K562 (cell line): ENCODE data around the gene CACNG5. TPM values are rescaled to one million over a fixed set of nuclear protein-coding genes. Genes with fewer than 3 reads are reported as not detected.

Experiments used
- ATAC-seq: fragments of 200-7000 bp; cut with Tn5 transposase; 3 replicates; pipeline ENCODE4 v1.9.1; 2020; ENCODE audit warnings: moderate library complexity
- BruUV-seq: library from RNA; stranded (reverse); fragments of 400-500 nt; replicated peaks from 2 replicates; lab custom pipeline; 2021; lab: Mats Ljungman, UMichigan
- CTCF ChIA-PET: fragments of 300-600 bp; formaldehyde crosslinking; extraction: SDS; loops from one replicate; lab custom pipeline; 2021; ENCODE audit warnings: low intra/inter-chr PET ratio; lab: Yijun Ruan, JAX
- POLR2A ChIA-PET: fragments of 300-600, 350-650 bp; sonication (Branson Sonifier 250); formaldehyde crosslinking; extraction: SDS; loops from one replicate; lab custom pipeline; 2021; ENCODE audit warnings: antibody characterized with exemption, inconsistent platforms; lab: Yijun Ruan, JAX
- DNase-seq, 4 experiments: peaks; one replicate each; pipeline versions ENCODE4 v3.0.0 to v3.0.0-alpha.2; 2011 to 2018; ENCODE audit warnings: low spot score in 3 of 4, mixed read lengths in 3 of 4; ENCODE audit errors: extremely low read depth in 1 of 4
- FAIRE-seq: peaks from 2 replicates; lab custom pipeline; 2011; peaks lifted over from hg19 to GRCh38; lab: Jason Lieb, UNC
- H2AFZ ChIP-seq: 2 replicates; pipeline ENCODE4 v1.6.0; 2011; ENCODE audit warnings: low read depth, low read length, control low read depth, inconsistent platforms
- H3K27ac ChIP-seq: fragments of 200-600 bp; 3 replicates; pipeline ENCODE4 v1.8.0; 2011; ENCODE audit warnings: low read depth, mild to moderate bottlenecking, control low read depth, inconsistent platforms, low read length, moderate library complexity, mixed read lengths; ENCODE audit errors: extremely low read depth
- H3K27me3 ChIP-seq, 2 experiments: fragments of 300-600 bp in 1 of 2; 2 replicates in 1 of 2; 3 replicates in 1 of 2; pipeline versions ENCODE4 v1.6.0 to v1.8.0; 2011; ENCODE audit warnings: inconsistent platforms in 2 of 2, low read length in 2 of 2, mild to moderate bottlenecking in 1 of 2, mixed read lengths in 1 of 2, moderate library complexity in 1 of 2; ENCODE audit not compliant: control insufficient read depth in 2 of 2, insufficient read depth in 2 of 2
- H3K36me3 ChIP-seq: fragments of 300-600 bp; 3 replicates; pipeline ENCODE4 v1.8.0; 2011; ENCODE audit warnings: mild to moderate bottlenecking, low read length, inconsistent platforms; ENCODE audit not compliant: control insufficient read depth, insufficient read depth
- H3K4me1 ChIP-seq, 2 experiments: fragments of 200-600 bp in 1 of 2; replicated peaks in 1 of 2; 2 replicates in 1 of 2; 3 replicates in 1 of 2; pipeline versions ENCODE4 v1.5.1 to v1.8.0; 2011; ENCODE audit warnings: inconsistent platforms in 2 of 2, low read length in 2 of 2, mild to moderate bottlenecking in 1 of 2, mixed read lengths in 1 of 2, moderate library complexity in 1 of 2; ENCODE audit not compliant: control insufficient read depth in 2 of 2, insufficient read depth in 2 of 2
- H3K4me2 ChIP-seq: 2 replicates; pipeline ENCODE4 v1.6.1; 2011; ENCODE audit warnings: low read length, control low read depth, inconsistent platforms, mixed read lengths; ENCODE audit not compliant: insufficient read depth
- H3K4me3 ChIP-seq: fragments of 200-600 bp; sonication (generic), shearing (Covaris generic); 2 replicates; pipeline ENCODE4 v1.5.1; 2016; ENCODE audit warnings: control low read depth, inconsistent platforms
- H3K79me2 ChIP-seq: fragments of 200-600 bp; 3 replicates; pipeline ENCODE4 v1.8.0; 2011; ENCODE audit warnings: low read length, inconsistent platforms; ENCODE audit not compliant: control insufficient read depth, insufficient read depth
- H3K9ac ChIP-seq, 2 experiments: 2 replicates each; pipeline versions ENCODE4 v1.6.0 to v1.6.1; 2011; ENCODE audit warnings: low read depth in 2 of 2, low read length in 2 of 2, control low read depth in 1 of 2, inconsistent platforms in 1 of 2, mild to moderate bottlenecking in 1 of 2, mixed read lengths in 1 of 2; ENCODE audit not compliant: insufficient read depth in 1 of 2
- H3K9me1 ChIP-seq: one replicate; pipeline ENCODE4 v1.6.0; 2011; ENCODE audit warnings: inconsistent platforms, mild to moderate bottlenecking, low read length, moderate library complexity; ENCODE audit not compliant: control insufficient read depth, insufficient read depth
- H3K9me3 ChIP-seq: replicated peaks from 2 replicates; pipeline ENCODE4 v1.5.1; 2011; ENCODE audit warnings: low read depth, low read length, inconsistent platforms; ENCODE audit not compliant: control insufficient read depth, insufficient read depth
- H4K20me1 ChIP-seq: replicated peaks from 2 replicates; pipeline ENCODE4 v1.6.1; 2011; ENCODE audit warnings: low read length, inconsistent platforms, mixed read lengths; ENCODE audit not compliant: control insufficient read depth, insufficient read depth
- ARID4B ChIP-seq: sonication (generic); formaldehyde crosslinking; IDR thresholded peaks from 2 replicates; pipeline ENCODE4 v1.8.0; 2022; ENCODE audit warnings: mild to moderate bottlenecking, missing genetic modification reagents
- SMAD4 ChIP-seq: fragments of 250-450 bp; sonication (Bioruptor Pico); conservative IDR thresholded peaks from 2 replicates; pipeline ENCODE4 v1.8.0; 2021; ENCODE audit warnings: inconsistent platforms, mild to moderate bottlenecking, moderate library complexity
- WGBS: fragments of 100-300 bp; shearing (Covaris generic); methylation state at CpG from one replicate; pipeline ENCODE4 v1.1.6; 2016; ENCODE audit warnings: low coverage, mixed read lengths; ENCODE audit not compliant: insufficient coverage; ENCODE audit errors: missing lambda C conversion rate; 5-methylcytosine and 5-hydroxymethylcytosine counted together
- in situ Hi-C: fragments of 300-500 bp; cut with MboI; formaldehyde crosslinking; loops from 4 replicates; pipeline ENCODE4 v1.15.0; 2018; ENCODE audit warnings: inconsistent platforms, mixed read lengths
- intact Hi-C: fragments of 100-400 bp; cut with micrococcal nuclease; formaldehyde crosslinking; loops from 2 replicates; pipeline ENCODE4 v1.14.2; 2022
- polyA plus RNA-seq, 8 experiments: library from polyadenylated mRNA; depleted of rRNA in 4 of 8; stranded (reverse) in 5 of 8; unstranded in 3 of 8; fragments of >200 nt; fragmentation: Nextera tagmentation in 2 of 8; fragmentation: Illumina TruSeq in 1 of 8; extraction: Ambion mirVana in 2 of 8; extraction: Trizol in 1 of 8; gene quantifications; 2 replicates each; pipeline versions ENCODE4 v1.2.1 to v1.2.3, GENCODE V29; 2011 to 2014; ENCODE audit warnings: inconsistent platforms in 1 of 8, missing spikeins in 1 of 8
- total RNA-seq, 7 experiments: library from RNA; depleted of rRNA in 6 of 7; stranded (reverse); fragments of >200 nt in 6 of 7; fragmentation: Illumina TruSeq in 2 of 7; extraction: Trizol in 2 of 7; gene quantifications; 2 replicates each; pipeline versions ENCODE4 v1.2.1 to v1.2.3, GENCODE V29; 2011 to 2021; ENCODE audit warnings: low replicate concordance in 1 of 7

CACNG5 gene
- total and polyA plus RNA-seq, 9 of the 15 experiments (the other 6 are each of a cell fraction or from before 2014, with no cell fraction given): not detected

GRCh38 chr17:66791347-66791746 lies 43.6 kb upstream of the CACNG5 start:
- Histone ChIP-seq H4K20me1 (no peaks in the 10 kb centered on the region), H3K9ac (no peak overlapping the region), H3K79me2 (no peaks in the 10 kb centered on the region), H3K4me2 (no peak overlapping the region), H3K9me3 (no peaks in the 10 kb centered on the region), H3K4me1 (no peaks in the 10 kb centered on the region), H3K4me3 (no peak overlapping the region), H3K9me1 (no peaks in the 10 kb centered on the region), H3K27me3 (no peaks in the 10 kb centered on the region), H3K36me3 (peaks cover 52% of the 10 kb centered on the region; the same call in 2 of the 3 replicates), H2AFZ (no peak overlapping the region), H3K27ac (no peak overlapping the region)
- ATAC-seq (no peak), DNase-seq (no peak), FAIRE-seq (no peak)
- POLR2A ChIA-PET: no interaction called here
- intact Hi-C loops: no loop called here
- TF ChIP-seq ARID4B (CRISPR knock-in tag): no peak
- TF ChIP-seq SMAD4 (CRISPR knock-in tag): no peak
- in situ Hi-C loops: no loop called here
- whole genome bisulfite sequencing: 74% methylated on average over 13 of the region's 15 CpGs
- no TSS peak for BruUV-seq
- CTCF ChIA-PET: no interaction called here
